VCaP (cell line): Measurements from ENCODE around the gene EXOSC9.

Source experiments
- H3K27ac ChIP-seq: fragments of 450-650 bp; 2 replicates; pipeline ENCODE4 v1.5.1; 2017
- TF ChIP-seq, protein P1 (sequence below): fragments of 450-650 bp; conservative IDR thresholded peaks from 2 replicates; pipeline ENCODE4 v1.5.1; 2017; ENCODE audit warnings: mild to moderate bottlenecking, moderate library complexity

Gene EXOSC9

DNA sequence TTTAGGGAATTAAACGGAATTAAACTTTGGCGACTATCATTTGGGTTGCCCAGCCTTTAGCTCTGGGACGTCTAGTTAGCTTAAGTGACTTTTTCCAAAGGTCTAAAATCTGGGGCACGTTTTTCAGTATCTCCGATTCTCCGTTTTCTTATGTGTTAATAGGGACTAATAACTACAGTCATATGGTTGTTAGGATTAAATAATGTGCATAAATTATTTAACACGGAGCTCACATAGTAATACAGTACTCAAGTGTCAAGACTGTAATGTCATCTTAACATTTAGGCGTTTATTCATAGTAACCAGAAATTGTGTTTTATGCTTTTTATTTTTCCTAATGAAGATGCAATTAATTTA lies 23.0 kb downstream of the EXOSC9 start:
- H3K27ac ChIP-seq = peak overlapping the region; percentile 61
- TF ChIP-seq, protein P1, sequence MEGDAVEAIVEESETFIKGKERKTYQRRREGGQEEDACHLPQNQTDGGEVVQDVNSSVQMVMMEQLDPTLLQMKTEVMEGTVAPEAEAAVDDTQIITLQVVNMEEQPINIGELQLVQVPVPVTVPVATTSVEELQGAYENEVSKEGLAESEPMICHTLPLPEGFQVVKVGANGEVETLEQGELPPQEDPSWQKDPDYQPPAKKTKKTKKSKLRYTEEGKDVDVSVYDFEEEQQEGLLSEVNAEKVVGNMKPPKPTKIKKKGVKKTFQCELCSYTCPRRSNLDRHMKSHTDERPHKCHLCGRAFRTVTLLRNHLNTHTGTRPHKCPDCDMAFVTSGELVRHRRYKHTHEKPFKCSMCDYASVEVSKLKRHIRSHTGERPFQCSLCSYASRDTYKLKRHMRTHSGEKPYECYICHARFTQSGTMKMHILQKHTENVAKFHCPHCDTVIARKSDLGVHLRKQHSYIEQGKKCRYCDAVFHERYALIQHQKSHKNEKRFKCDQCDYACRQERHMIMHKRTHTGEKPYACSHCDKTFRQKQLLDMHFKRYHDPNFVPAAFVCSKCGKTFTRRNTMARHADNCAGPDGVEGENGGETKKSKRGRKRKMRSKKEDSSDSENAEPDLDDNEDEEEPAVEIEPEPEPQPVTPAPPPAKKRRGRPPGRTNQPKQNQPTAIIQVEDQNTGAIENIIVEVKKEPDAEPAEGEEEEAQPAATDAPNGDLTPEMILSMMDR = no peak

DNA sequence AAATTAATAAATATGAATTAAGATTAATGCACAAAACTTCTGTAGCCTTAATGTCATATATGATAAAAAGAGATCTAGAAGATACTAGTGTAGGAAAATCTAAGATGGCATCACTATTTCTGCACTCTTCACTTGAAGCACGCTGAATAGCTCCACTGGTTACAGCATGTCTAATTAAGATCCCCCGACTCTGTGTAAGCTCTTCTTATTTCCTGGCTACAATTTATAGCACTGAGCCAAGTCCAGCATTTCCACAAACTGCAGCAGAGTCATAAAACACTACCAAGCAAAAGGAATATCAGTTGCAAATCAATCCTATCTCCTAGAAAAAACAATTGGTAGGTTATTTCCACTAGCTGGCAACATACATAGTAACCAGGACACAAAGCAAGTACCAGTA lies 23.8 kb downstream of the EXOSC9 start:
- TF ChIP-seq, protein P1 = no peak
- H3K27ac ChIP-seq = no peak overlapping the region

DNA sequence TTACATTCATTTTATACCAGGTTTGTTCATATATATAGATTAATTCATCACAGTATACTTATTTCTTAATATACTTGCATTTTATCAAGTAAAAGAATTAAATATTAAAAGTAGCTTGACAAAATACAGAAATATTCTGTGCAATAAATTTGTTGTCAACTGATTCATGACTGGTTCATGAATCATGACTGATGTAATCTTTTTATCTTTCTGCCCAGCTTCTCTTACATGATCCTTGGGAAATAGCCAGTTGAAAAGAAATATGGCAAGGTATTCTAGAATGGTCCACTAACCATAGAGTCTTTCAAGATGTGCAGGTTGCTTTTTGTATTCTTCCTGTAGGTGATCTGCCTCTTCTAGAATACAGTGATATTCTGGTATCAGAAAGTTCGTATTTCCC lies 26.7 kb downstream of the EXOSC9 start:
- TF ChIP-seq, protein P1 = no peak
- H3K27ac ChIP-seq = no peak overlapping the region

DNA sequence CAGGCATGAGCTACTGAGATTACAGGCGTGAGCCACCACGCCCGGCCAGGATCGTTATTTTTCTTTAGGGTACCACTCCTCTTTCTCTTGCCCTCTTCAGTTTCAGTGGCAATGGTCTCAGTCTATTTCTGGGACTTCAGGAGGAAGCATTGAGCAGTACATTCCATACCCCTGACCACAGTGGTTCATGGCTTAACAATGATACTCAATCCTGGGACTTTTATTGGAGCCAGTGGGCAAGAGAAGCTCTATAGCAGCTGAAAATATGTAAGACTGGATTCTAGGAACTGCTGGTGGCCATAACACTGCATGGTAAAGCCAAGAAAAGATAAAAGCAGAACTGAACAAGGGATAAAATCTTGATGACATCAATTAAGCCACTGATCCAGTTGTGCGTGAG lies 28.4 kb downstream of the EXOSC9 start:
- TF ChIP-seq, protein P1 = no peak
- H3K27ac ChIP-seq = no peak overlapping the region

DNA sequence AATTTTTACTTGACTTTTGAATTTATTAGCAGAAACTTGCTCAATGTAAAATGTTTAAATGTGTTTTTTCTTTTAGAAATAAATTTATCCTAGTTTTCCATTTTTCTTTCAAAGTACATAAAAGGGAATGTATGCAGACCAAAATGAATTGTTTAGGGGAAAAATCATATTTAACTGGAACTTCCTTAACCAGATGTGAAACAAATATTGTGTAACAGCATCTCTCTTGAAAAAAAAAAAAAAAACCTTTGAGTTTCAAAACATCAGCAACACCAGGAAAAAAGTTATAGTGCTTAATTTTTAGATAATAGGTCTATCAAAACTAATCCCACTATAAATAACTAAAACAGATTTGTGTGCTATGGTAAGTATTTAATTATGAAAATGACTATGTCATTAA lies 37.0 kb downstream of the EXOSC9 start:
- H3K27ac ChIP-seq = no peak overlapping the region
- TF ChIP-seq, protein P1 = no peak

DNA sequence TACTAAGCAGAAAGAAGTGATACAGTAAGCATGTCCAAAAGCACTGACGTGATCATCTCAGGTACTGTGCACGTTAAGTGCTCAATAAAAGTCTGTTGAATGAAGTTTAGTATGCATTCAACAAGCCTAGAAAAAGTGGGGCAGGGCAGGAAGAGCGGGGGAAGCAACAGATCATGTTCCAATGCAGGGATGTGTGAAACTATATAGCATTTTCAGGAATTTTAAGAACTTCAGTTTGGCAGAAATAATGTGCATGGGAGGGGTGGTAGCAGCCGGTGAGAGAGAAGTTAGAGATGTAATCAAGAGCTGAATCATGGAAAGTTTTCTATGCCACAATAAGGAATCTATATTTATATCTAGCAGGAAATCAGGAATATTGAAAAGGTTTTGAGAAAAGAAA lies 41.7 kb downstream of the EXOSC9 start:
- TF ChIP-seq, protein P1 = no peak
- no peak overlapping the region for H3K27ac ChIP-seq

DNA sequence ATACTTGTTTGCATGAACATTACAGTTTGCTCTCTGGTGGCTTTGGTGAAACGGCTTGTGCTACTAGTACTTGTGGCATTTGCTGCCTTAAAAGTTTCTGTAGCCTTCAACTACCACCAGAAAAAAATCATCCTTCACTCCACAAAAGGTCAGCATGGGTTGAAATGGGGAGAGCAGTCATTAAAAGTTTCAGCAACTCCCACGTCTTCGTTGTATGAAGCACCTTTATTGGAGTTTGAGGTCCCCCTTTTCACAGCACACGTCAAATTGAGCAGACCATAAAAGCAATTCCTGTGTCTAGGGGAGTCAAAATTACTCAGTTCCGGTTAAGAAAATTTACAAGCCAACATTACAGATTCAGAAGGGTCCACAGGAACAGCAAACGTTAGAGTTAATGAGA lies 45.5 kb downstream of the EXOSC9 start:
- TF ChIP-seq, protein P1 = no peak
- H3K27ac ChIP-seq = no peak overlapping the region

DNA sequence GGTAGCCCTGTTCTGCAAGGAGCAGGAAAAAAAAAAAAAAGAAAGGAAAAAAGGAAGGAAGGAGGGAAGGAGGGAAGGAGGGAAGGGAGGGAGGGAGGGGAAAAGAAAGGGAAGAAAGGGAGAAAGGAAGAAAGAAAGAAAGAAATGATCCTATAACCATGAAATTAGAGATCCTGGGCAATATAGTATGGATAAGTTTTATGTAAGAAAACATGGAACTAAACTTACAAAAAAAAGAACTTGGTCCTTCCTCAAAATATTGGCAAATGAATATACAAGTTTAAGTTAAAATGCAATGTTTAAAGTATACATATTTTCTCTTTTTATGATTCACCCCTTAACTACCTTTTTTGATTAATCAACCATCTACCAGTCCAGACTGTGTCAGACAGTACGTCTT lies 50.2 kb downstream of the EXOSC9 start:
- H3K27ac ChIP-seq = no peak overlapping the region
- TF ChIP-seq, protein P1 = no peak
